Ectodermal cell (in vitro differentiated cells): ENCODE results near the gene GATD1.
A peak's percentile ranks its signal among the peaks of the same experiment; 100 is the strongest.

ENCODE experiments used
- H3K27ac ChIP-seq: 2 replicates; pipeline ENCODE4 v1.7.0; 2013; ENCODE audit warnings: mild to moderate bottlenecking, low read depth, low read length; ENCODE audit not compliant: insufficient read depth, poor library complexity, severe bottlenecking
- H3K27me3 ChIP-seq: 2 replicates; pipeline ENCODE4 v1.7.0; 2013; ENCODE audit warnings: mild to moderate bottlenecking, low read length; ENCODE audit not compliant: insufficient read depth, control insufficient read depth, poor library complexity, severe bottlenecking
- H3K36me3 ChIP-seq: one replicate; pipeline ENCODE4 v1.7.0; 2013; ENCODE audit warnings: low read length; ENCODE audit not compliant: control insufficient read depth, insufficient read depth
- H3K4me1 ChIP-seq: one replicate; pipeline ENCODE4 v1.7.0; 2013; ENCODE audit warnings: low read length; ENCODE audit not compliant: control insufficient read depth, insufficient read depth
- H3K4me3 ChIP-seq: 2 replicates; pipeline ENCODE4 v1.7.0; 2013; ENCODE audit warnings: low read depth, low read length, control low read depth; ENCODE audit not compliant: insufficient read depth
- H3K9me3 ChIP-seq: 2 replicates; pipeline ENCODE4 v1.7.0; 2013; ENCODE audit warnings: mild to moderate bottlenecking, low read length, moderate library complexity; ENCODE audit not compliant: control insufficient read depth
- WGBS, 2 experiments: methylation state at CpG; one replicate each; pipeline ENCODE4 v1.1.7; 2013; ENCODE audit warnings: missing lambda C conversion rate in 2 of 2; 5-methylcytosine and 5-hydroxymethylcytosine counted together

Gene GATD1

DNA sequence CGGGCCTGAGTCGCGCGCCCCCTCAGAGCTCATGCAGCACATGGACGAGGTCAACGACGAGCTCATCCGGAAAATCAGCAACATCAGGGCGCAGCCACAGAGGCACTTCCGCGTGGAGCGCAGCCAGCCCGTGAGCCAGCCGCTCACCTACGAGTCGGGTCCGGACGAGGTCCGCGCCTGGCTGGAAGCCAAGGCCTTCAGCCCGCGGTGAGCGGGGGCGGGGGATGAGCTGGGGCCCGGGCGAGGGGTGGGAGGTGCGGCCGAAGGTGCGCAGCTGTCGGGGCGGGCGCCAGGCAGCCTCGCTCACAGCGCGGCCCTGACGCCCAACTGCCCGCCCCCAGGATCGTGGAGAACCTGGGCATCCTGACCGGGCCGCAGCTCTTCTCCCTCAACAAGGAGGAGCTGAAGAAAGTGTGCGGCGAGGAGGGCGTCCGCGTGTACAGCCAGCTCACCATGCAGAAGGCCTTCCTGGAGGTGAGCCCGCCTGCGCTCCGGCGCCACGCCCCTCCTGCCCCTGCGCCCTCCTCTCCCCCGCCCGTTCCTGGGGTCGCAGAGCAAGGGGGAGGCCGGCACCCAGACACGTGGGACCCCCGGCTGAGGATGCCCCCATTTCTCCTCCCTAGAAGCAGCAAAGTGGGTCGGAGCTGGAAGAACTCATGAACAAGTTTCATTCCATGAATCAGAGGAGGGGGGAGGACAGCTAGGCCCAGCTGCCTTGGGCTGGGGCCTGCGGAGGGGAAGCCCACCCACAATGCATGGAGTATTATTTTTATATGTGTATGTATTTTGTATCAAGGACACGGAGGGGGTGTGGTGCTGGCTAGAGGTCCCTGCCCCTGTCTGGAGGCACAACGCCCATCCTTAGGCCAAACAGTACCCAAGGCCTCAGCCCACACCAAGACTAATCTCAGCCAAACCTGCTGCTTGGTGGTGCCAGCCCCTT lies 50.7 kb downstream of the GATD1 start:
- no peaks in the 10 kb centered on the region for H3K9me3 ChIP-seq
- no peak overlapping the region for H3K27ac ChIP-seq
- peaks cover 12% of the 10 kb centered on the region for H3K4me1 ChIP-seq
- H3K27me3 ChIP-seq = peaks cover 33% of the 10 kb centered on the region
- 45 to 55% methylated on average over 61 of the region's 61 CpGs for WGBS, 2 experiments
- H3K4me3 ChIP-seq = peak overlapping the region; percentile 23
- H3K36me3 ChIP-seq = no peaks in the 10 kb centered on the region

DNA sequence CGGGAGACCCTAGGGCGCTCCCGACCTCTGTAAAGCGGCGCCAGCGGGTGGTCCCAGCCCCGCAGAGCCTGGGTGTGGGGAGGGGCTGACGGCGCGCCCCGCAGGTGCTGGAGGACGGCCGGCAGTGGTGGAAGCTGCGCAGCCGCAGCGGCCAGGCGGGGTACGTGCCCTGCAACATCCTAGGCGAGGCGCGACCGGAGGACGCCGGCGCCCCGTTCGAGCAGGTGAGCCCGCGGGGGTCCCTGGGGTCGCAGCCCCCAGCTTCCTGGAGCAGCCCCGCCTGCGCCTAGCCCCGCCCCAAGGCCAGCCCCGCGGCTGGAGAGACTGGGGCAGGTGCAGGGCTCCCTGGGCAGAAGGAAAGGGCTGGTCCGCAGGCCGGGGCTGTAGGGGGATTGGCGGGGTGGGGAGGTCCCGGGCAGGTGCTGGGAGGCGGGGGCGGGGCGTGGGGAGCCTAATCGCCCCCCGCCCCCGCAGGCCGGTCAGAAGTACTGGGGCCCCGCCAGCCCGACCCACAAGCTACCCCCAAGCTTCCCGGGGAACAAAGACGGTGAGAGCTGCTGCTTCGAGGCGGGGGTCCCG lies 51.6 kb downstream of the GATD1 start:
- H3K4me3 ChIP-seq = peak overlapping the region; percentile 23
- no peak overlapping the region for H3K27ac ChIP-seq
- H3K27me3 ChIP-seq = peaks cover 40% of the 10 kb centered on the region
- 30 to 32% methylated on average over 53 of the region's 53 CpGs for WGBS, 2 experiments
- no peaks in the 10 kb centered on the region for H3K36me3 ChIP-seq
- no peaks in the 10 kb centered on the region for H3K9me3 ChIP-seq
- peaks cover 12% of the 10 kb centered on the region for H3K4me1 ChIP-seq

DNA sequence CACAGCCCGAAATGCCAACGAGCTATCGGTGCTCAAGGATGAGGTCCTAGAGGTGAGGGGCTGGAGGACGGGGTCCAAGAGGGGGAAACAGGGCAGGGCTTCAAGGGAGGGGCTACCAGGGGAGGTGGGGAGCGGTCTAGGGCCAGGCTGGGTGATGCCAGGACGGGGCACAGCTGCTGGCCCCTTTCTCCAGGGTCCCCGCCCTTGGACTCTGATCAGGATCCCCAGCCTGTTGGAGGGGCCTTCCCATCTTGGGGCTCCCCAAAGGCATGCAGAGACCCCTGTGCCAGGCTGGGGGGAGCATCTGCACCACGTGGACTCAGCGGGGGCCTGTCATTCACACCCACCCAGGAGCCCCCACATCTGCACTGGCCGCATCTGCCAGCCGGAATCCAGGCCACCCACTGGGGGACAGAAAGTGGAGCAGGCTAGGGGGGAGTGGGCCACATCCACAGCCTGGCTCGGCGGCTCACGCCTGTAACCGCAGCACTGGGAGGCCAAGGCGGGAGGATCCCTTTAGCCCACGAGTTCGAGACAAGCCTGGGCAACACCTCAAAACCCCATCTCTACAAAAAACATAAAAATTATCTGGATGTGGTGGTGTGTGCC lies 52.4 kb downstream of the GATD1 start:
- Histone ChIP-seq H3K27me3 (peaks cover 46% of the 10 kb centered on the region), H3K36me3 (no peaks in the 10 kb centered on the region), H3K9me3 (no peaks in the 10 kb centered on the region), H3K4me1 (peaks cover 12% of the 10 kb centered on the region), H3K27ac (no peak overlapping the region), H3K4me3 (no peak overlapping the region)
- 84 to 88% methylated on average over 16 to 18 of the region's 18 CpGs for WGBS, 2 experiments

DNA sequence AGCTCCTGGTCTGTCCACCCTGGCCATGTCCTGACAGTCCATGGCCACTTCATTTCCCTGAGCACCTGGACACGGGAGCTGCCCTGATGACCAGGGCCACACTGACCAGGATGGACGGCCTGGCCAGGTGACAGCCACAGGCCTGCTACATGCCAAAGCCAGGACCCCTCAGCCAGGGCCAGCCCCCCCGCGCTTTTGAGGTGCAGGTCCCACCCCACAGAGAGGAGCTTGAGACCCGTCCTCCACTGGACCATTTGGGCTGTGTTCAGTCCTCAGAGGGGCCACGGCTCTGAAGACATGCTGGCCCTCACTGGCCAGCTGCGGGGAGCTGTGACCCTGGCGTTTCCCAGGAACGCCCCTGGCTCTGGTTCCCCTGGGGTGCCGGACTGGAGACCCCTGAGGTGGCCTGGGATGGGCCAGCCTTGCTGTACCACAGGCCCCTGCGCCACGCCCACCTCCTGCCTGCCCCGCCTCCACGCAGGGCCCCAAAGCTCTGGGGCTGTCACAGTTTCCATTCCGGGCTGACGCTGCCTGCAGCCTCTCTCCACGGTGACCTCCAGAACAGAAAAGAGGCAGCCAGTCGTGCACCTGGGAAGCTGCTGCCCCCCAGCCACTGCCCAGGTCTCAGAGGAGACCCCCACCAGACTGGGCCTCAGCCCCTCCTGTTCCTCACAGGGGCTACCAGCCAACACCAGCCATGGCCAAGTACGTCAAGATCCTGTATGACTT lies 53.1 kb downstream of the GATD1 start:
- H3K4me1 ChIP-seq = peaks cover 12% of the 10 kb centered on the region
- H3K36me3 ChIP-seq = no peaks in the 10 kb centered on the region
- no peak overlapping the region for H3K4me3 ChIP-seq
- 82 to 84% methylated on average over 19 of the region's 19 CpGs for WGBS, 2 experiments
- no peaks in the 10 kb centered on the region for H3K9me3 ChIP-seq
- peaks cover 51% of the 10 kb centered on the region for H3K27me3 ChIP-seq
- no peak overlapping the region for H3K27ac ChIP-seq

DNA sequence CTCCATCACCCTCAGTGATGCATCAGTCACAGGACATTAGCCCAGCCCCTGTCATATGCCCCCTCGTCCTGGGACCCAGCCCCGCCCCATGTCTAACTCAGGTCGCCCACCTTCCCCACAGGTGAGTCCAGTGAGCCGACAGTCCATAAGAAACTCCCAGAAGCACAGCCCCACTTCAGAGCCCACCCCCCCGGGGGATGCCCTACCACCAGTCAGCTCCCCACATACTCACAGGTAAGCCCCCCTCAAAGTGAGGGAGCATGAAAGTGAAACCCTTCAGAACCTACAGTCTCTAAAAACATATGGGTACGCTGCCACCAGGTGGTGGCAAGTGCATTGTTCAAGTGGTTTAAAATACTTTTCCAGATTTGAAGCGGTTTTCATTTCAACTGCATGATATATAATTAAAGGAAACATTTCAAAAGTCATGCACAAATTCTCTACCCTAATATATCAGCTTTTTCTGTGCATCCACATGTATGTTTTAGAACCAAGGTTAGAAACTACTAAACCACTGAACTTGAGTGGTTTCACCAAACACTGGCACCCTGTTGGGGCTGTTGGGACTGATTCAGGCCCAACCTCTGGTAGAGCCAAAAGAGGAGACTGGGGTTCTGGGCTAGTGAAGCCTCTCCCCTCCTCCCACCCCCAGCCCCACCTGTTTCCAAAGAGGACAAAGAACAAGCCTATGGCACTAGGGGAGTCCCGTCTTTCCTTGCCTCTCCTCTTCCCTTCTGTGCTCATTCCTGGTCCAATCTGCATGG lies 54.0 kb downstream of the GATD1 start:
- Histone ChIP-seq H3K9me3 (no peaks in the 10 kb centered on the region), H3K4me3 (no peak overlapping the region), H3K4me1 (peaks cover 12% of the 10 kb centered on the region), H3K27me3 (peaks cover 51% of the 10 kb centered on the region), H3K27ac (no peak overlapping the region), H3K36me3 (no peaks in the 10 kb centered on the region)
- WGBS, 2 experiments = 68 to 88% methylated on average over 5 to 8 of the region's 8 CpGs

DNA sequence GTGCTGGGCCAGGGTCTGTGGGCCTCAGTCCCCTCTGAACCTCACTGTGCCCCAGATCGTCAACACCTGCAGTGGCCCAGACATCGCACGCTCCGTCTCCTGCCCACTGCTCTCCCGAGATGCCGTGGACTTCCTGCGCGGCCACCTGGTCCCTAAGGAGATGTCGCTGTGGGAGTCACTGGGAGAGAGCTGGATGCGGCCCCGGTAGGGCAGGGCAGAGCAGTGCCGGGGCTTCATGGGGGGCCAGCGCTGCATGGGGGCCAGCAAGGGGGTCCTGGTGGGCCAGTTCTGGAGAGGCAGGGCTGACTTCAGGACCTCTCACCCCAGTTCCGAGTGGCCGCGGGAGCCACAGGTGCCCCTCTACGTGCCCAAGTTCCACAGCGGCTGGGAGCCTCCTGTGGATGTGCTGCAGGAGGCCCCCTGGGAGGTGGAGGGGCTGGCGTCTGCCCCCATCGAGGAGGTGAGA lies 54.9 kb downstream of the GATD1 start:
- 90 to 91% methylated on average over 20 of the region's 20 CpGs for WGBS, 2 experiments
- peaks cover 46% of the 10 kb centered on the region for H3K27me3 ChIP-seq

DNA sequence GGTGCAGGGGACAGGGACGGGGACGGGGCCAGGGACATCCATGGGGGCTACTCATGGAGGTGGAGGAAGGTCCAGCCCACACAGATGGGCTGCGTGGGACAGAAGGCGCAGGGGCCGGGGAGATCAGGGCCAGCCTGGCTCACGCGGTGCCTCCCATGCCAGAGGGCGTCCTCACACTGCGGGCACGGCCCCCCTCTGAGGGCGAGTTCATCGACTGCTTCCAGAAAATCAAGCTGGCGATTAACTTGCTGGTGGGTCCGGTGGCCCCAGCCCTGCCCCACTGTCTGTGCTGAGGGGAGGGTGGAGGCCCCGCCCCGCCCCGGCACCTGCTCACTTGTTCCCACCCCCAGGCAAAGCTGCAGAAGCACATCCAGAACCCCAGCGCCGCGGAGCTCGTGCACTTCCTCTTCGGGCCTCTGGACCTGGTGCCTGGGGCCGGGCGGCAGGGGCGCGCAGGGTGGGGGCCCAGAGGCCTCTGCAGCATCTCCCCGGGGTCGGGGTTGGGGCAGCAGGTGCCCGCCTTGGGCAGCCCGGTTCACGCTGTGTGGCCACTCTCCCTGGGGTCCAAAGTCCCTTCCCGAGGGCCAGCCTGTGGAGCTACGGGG lies 55.4 kb downstream of the GATD1 start:
- 91% methylated on average over 33 of the region's 33 CpGs for WGBS, 2 experiments
- peaks cover 12% of the 10 kb centered on the region for H3K4me1 ChIP-seq
- no peaks in the 10 kb centered on the region for H3K36me3 ChIP-seq
- H3K4me3 ChIP-seq = no peak overlapping the region
- H3K27ac ChIP-seq = no peak overlapping the region
- H3K9me3 ChIP-seq = no peaks in the 10 kb centered on the region
- H3K27me3 ChIP-seq = peaks cover 41% of the 10 kb centered on the region

More for the DNA sequence above, 54.9 kb downstream of the GATD1 start:
- no peaks in the 10 kb centered on the region for H3K36me3 ChIP-seq
- peaks cover 12% of the 10 kb centered on the region for H3K4me1 ChIP-seq
- no peaks in the 10 kb centered on the region for H3K9me3 ChIP-seq
- no peak overlapping the region for H3K27ac ChIP-seq
- H3K4me3 ChIP-seq = no peak overlapping the region

DNA sequence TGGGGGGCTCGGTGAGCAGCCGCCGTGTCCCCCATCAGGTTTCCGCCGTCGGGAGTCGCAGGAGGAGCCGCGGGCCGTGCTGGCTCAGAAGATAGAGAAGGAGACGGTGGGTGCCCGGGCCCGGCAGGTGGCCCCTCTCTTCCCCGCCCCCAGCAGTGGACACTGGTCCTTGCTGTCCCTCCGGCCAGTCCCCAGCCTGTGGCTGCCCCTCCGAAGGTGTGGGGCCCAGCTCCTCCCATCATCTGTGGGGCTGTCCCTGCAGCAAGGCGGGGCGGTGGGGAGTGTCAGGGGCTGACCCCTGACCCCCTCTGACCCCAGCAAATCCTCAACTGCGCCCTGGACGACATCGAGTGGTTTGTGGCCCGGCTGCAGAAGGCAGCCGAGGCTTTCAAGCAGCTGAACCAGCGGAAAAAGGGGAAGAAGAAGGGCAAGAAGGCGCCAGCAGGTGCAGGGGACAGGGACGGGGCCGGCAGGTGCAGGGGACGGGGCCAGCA lies 56.0 kb downstream of the GATD1 start:
- 86 to 87% methylated on average over 28 of the region's 28 CpGs for WGBS, 2 experiments
- H3K4me3 ChIP-seq = no peak overlapping the region

DNA sequence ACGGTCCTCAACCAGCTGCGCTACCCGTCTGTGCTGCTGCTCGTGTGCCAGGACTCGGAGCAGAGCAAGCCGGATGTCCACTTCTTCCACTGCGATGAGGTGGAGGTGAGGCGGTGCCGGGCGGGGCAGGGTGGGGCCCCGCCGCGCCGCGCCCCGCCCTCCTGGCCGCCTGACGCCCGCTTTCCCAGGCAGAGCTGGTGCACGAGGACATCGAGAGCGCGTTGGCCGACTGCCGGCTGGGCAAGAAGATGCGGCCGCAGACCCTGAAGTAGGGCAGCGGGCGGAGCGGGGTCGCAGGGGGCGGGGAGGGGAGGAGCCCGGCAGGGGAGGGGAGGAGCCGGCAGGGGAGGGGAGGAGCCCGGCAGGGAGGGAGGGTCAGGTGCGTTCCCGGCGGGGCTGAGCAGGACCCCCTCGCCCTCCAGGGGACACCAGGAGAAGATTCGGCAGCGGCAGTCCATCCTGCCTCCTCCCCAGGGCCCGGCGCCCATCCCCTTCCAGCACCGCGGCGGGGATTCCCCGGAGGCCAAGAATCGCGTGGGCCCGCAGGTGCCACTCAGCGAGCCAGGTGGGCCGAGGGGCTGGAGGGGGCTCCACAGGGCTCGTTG lies 56.5 kb downstream of the GATD1 start:
- H3K36me3 ChIP-seq = no peaks in the 10 kb centered on the region
- H3K4me1 ChIP-seq = peaks cover 2% of the 10 kb centered on the region
- peaks cover 30% of the 10 kb centered on the region for H3K27me3 ChIP-seq
- no peak overlapping the region for H3K27ac ChIP-seq
- no peak overlapping the region for H3K4me3 ChIP-seq
- no peaks in the 10 kb centered on the region for H3K9me3 ChIP-seq
- 38 to 39% methylated on average over 53 of the region's 53 CpGs for WGBS, 2 experiments

More for the DNA sequence above, 56.0 kb downstream of the GATD1 start:
- Histone ChIP-seq H3K4me1 (peaks cover 7% of the 10 kb centered on the region), H3K27me3 (peaks cover 35% of the 10 kb centered on the region), H3K36me3 (no peaks in the 10 kb centered on the region), H3K27ac (no peak overlapping the region), H3K9me3 (no peaks in the 10 kb centered on the region)
